ENCODE measurements around the gene SMS. TPM values are rescaled to one million over a fixed set of nuclear protein-coding genes. Genes with fewer than 3 reads are reported as not detected.

The SMS gene
- total and polyA plus RNA-seq, 3 donors from 2014 or later, result 35.7 to 49.8 (median 38.8) TPM

- Histone ChIP-seq H3K27ac (no peak overlapping the region), H3K4me1 (no peaks in the 10 kb centered on the region), H3K27me3 (no peaks in the 10 kb centered on the region), H3K36me3 (ENCODE audit: low read depth, missing control alignments) (no peaks in the 10 kb centered on the region), H3K4me3 (no peak overlapping the region), H3K9me3 (no peaks in the 10 kb centered on the region)
- no peak for DNase-seq
- intact Hi-C loops (cut with DNase I; ENCODE audit: low total_unique reads), result no loop called here
- whole genome bisulfite sequencing, 2 donors, result 81 to 95% methylated on average over 7 of the region's 7 CpGs
- no peak for TF ChIP-seq POLR2A (IDR thresholded peaks at IDR 0.05)
- no peak for TF ChIP-seq CTCF (IDR thresholded peaks at IDR 0.05)
Measured at GRCh38 chrX:21972721-21973120, 32.2 kb downstream of the SMS start.

GRCh38 chrX:21973321-21974010 is 33.0 kb downstream of the SMS start:
- H3K27me3 ChIP-seq, result no peaks in the 10 kb centered on the region
- intact Hi-C loops (cut with DNase I; ENCODE audit: low total_unique reads), result no loop called here
- 69 to 77% methylated on average over 8 to 12 of the region's 12 CpGs for whole genome bisulfite sequencing, 2 donors
- no peak overlapping the region for H3K27ac ChIP-seq
- H3K4me1 ChIP-seq, result no peaks in the 10 kb centered on the region
- TF ChIP-seq CTCF (IDR thresholded peaks at IDR 0.05), result no peak
- no peak for DNase-seq
- no peak overlapping the region for H3K4me3 ChIP-seq
- H3K36me3 ChIP-seq (ENCODE audit: low read depth, missing control alignments), result no peaks in the 10 kb centered on the region
- no peaks in the 10 kb centered on the region for H3K9me3 ChIP-seq

GRCh38 chrX:21974011-21974385 is 33.5 kb downstream of the SMS start:
- Histone ChIP-seq H3K4me3 (no peak overlapping the region), H3K9me3 (no peaks in the 10 kb centered on the region), H3K27ac (no peak overlapping the region), H3K4me1 (no peaks in the 10 kb centered on the region), H3K27me3 (no peaks in the 10 kb centered on the region), H3K36me3 (ENCODE audit: low read depth, missing control alignments) (no peaks in the 10 kb centered on the region)
- 80 to 89% methylated on average over 1 to 2 of the region's 2 CpGs for WGBS, 2 donors
- DNase-seq, result no peak
- TF ChIP-seq POLR2A (IDR thresholded peaks at IDR 0.05), result no peak
- TF ChIP-seq CTCF (IDR thresholded peaks at IDR 0.05), result no peak
- intact Hi-C loops (cut with DNase I; ENCODE audit: low total_unique reads), result no loop called here

- Histone ChIP-seq H3K9me3 (no peaks in the 10 kb centered on the region), H3K4me3 (no peak overlapping the region), H3K36me3 (ENCODE audit: low read depth, missing control alignments) (no peaks in the 10 kb centered on the region), H3K27me3 (no peaks in the 10 kb centered on the region), H3K4me1 (no peaks in the 10 kb centered on the region), H3K27ac (no peak overlapping the region)
- 66 to 92% methylated on average over 2 to 3 of the region's 3 CpGs for WGBS, 2 donors
- DNase-seq, result no peak
- no peak for TF ChIP-seq CTCF (IDR thresholded peaks at IDR 0.05)
- no peak for TF ChIP-seq POLR2A (IDR thresholded peaks at IDR 0.05)
- intact Hi-C loops (cut with DNase I; ENCODE audit: low total_unique reads), result no loop called here
Measured at GRCh38 chrX:21975242-21975641, 34.7 kb downstream of the SMS start.

GRCh38 chrX:21975812-21976211 is 35.3 kb downstream of the SMS start:
- intact Hi-C loops (cut with DNase I; ENCODE audit: low total_unique reads), result no loop called here
- no peak for DNase-seq
- WGBS, 2 donors, result 56 to 60% methylated on average over 6 of the region's 6 CpGs

More at GRCh38 chrX:21975812-21976211, 35.3 kb downstream of the SMS start:
- Histone ChIP-seq H3K4me1 (no peaks in the 10 kb centered on the region), H3K36me3 (ENCODE audit: low read depth, missing control alignments) (no peaks in the 10 kb centered on the region), H3K9me3 (no peaks in the 10 kb centered on the region), H3K27me3 (no peaks in the 10 kb centered on the region), H3K4me3 (no peak overlapping the region), H3K27ac (no peak overlapping the region)
- no peak for TF ChIP-seq CTCF (IDR thresholded peaks at IDR 0.05)

Data from testis (tissue), 3 donors.